ENCODE results near the gene SFXN3.

Gene SFXN3

DNA sequence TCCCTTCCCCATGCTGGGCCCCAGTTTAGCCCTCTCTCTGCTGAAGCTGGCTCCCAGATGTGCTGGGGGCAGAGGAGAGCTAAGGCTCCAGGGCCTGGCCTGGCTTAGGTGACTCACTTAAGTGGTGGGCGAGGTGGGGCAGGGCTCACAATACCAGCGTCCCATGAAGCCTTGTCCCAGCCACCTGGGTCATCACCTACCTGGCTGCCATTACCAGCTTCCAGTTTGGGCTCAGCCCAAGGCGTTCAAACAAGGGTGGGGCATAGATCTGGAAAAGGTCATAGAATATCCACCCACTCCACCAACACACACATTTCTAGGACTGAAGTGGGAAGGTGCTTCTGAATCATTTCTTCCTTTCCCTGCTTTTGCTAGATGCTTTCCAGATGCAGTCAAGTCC, 39.1 kb downstream of the SFXN3 start:
- no peak overlapping the region for H3K27ac ChIP-seq (ENCODE audit: low read length, poor library complexity, severe bottlenecking)
- no peak overlapping the region for H3K4me3 ChIP-seq (ENCODE audit: insufficient read depth in 1 of 2, low read depth in 1 of 2, low read length in 2 of 2)
- H4K91ac ChIP-seq (ENCODE audit: low read length): no peak overlapping the region
- no peak for DNase-seq
- no peaks in the 10 kb centered on the region for H3K79me1 ChIP-seq (replicated peaks; ENCODE audit: low read length, poor library complexity, severe bottlenecking)
- H3K36me3 ChIP-seq (ENCODE audit: control insufficient read depth in 1 of 2, insufficient read depth in 2 of 2, low read depth in 1 of 2, low read length in 2 of 2): no peaks in the 10 kb centered on the region
- H3K4me1 ChIP-seq (ENCODE audit: control insufficient read depth, insufficient read depth, low read depth, low read length): peaks cover 15% of the 10 kb centered on the region
- no peak overlapping the region for H2BK12ac ChIP-seq (ENCODE audit: low read length in 2 of 2)
- H3K4ac ChIP-seq (ENCODE audit: low read depth in 1 of 2, low read length in 2 of 2): no peak overlapping the region
- H4K8ac ChIP-seq (ENCODE audit: low read length): no peak overlapping the region
- H3K9me3 ChIP-seq (ENCODE audit: control insufficient read depth, low read length): no peaks in the 10 kb centered on the region
- no peak overlapping the region for H3K14ac ChIP-seq (ENCODE audit: low read length in 2 of 2)
- no peak overlapping the region for H3K4me2 ChIP-seq (ENCODE audit: low read length, poor library complexity, severe bottlenecking)
- H3K23ac ChIP-seq (ENCODE audit: low read length in 2 of 2): no peak overlapping the region
- WGBS: 77% methylated on average over 3 of the region's 3 CpGs
- no peak overlapping the region for H2BK5ac ChIP-seq (ENCODE audit: low read depth, low read length, poor library complexity, severe bottlenecking)
- no peak overlapping the region for H2BK15ac ChIP-seq (ENCODE audit: low read depth, poor library complexity, severe bottlenecking)
- H3K27me3 ChIP-seq (ENCODE audit: control insufficient read depth in 1 of 2, insufficient read depth in 1 of 2, low read length in 2 of 2): peaks cover 36 to 45% of the 10 kb centered on the region in 2 experiments
- no peak overlapping the region for H2AK5ac ChIP-seq (ENCODE audit: low read length, severe bottlenecking)
- no peak overlapping the region for H2BK120ac ChIP-seq (ENCODE audit: low read depth, low read length)
- no peak overlapping the region for H3K18ac ChIP-seq (ENCODE audit: low read depth in 1 of 2, low read length in 2 of 2)
- no peak overlapping the region for H3K9ac ChIP-seq (ENCODE audit: low read length)
- no peak overlapping the region for H2AFZ ChIP-seq (ENCODE audit: low read depth, low read length)

DNA sequence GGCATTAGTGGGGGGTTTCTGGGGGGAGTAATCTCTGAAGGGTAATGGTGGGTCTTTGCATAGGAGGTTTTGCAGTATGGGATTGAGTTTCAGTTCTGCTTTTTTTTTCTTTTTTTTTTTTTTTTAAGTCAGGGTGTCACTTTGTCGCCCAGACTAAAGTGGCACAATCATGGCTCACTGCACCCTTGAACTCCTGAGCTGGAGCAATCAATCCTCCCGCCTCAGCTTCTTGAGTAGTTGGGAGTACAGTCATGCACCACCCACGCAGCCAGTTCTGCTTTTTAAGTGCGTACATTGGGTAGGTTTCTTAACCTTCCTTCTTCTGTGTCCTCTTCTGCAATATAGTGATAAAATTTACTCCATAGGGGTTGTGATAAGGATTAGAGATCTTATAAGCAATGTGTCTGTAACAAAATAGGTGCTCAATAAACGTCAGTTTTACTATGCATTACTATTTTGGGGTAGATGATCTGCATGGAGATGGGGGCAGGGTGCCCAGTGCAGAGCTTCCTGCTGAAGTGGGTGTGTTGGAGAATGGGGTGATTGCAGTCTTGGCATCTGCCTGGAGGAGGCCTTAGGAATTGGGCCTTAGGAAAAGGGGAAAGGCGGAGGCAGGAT, 40.3 kb downstream of the SFXN3 start:
- H3K27me3 ChIP-seq (ENCODE audit: control insufficient read depth in 1 of 2, insufficient read depth in 1 of 2, low read length in 2 of 2): peaks cover 49 to 57% of the 10 kb centered on the region in 2 experiments
- peaks cover 8% of the 10 kb centered on the region for H3K4me1 ChIP-seq (ENCODE audit: control insufficient read depth, insufficient read depth, low read depth, low read length)
- no peak overlapping the region for H3K27ac ChIP-seq (ENCODE audit: low read length, poor library complexity, severe bottlenecking)
- H3K9me3 ChIP-seq (ENCODE audit: control insufficient read depth, low read length): no peaks in the 10 kb centered on the region
- no peak overlapping the region for H2AFZ ChIP-seq (ENCODE audit: low read depth, low read length)
- no peak overlapping the region for H3K23ac ChIP-seq (ENCODE audit: low read length in 2 of 2)
- 85% methylated on average over 4 of the region's 6 CpGs for WGBS
- no peak overlapping the region for H3K4ac ChIP-seq (ENCODE audit: low read depth in 1 of 2, low read length in 2 of 2)
- H3K79me1 ChIP-seq (replicated peaks; ENCODE audit: low read length, poor library complexity, severe bottlenecking): no peaks in the 10 kb centered on the region
- H4K91ac ChIP-seq (ENCODE audit: low read length): no peak overlapping the region
- no peak overlapping the region for H4K8ac ChIP-seq (ENCODE audit: low read length)
- H3K4me2 ChIP-seq (ENCODE audit: low read length, poor library complexity, severe bottlenecking): no peak overlapping the region
- no peak overlapping the region for H2BK5ac ChIP-seq (ENCODE audit: low read depth, low read length, poor library complexity, severe bottlenecking)
- H2BK15ac ChIP-seq (ENCODE audit: low read depth, poor library complexity, severe bottlenecking): no peak overlapping the region
- H2BK12ac ChIP-seq (ENCODE audit: low read length in 2 of 2): no peak overlapping the region
- H2BK120ac ChIP-seq (ENCODE audit: low read depth, low read length): no peak overlapping the region
- no peak overlapping the region for H2AK5ac ChIP-seq (ENCODE audit: low read length, severe bottlenecking)
- no peak overlapping the region for H3K14ac ChIP-seq (ENCODE audit: low read length in 2 of 2)
- no peaks in the 10 kb centered on the region for H3K36me3 ChIP-seq (ENCODE audit: control insufficient read depth in 1 of 2, insufficient read depth in 2 of 2, low read depth in 1 of 2, low read length in 2 of 2)
- H3K4me3 ChIP-seq (ENCODE audit: insufficient read depth in 1 of 2, low read depth in 1 of 2, low read length in 2 of 2): no peak overlapping the region
- H3K18ac ChIP-seq (ENCODE audit: low read depth in 1 of 2, low read length in 2 of 2): no peak overlapping the region
- DNase-seq: no peak
- H3K9ac ChIP-seq (ENCODE audit: low read length): no peak overlapping the region

DNA sequence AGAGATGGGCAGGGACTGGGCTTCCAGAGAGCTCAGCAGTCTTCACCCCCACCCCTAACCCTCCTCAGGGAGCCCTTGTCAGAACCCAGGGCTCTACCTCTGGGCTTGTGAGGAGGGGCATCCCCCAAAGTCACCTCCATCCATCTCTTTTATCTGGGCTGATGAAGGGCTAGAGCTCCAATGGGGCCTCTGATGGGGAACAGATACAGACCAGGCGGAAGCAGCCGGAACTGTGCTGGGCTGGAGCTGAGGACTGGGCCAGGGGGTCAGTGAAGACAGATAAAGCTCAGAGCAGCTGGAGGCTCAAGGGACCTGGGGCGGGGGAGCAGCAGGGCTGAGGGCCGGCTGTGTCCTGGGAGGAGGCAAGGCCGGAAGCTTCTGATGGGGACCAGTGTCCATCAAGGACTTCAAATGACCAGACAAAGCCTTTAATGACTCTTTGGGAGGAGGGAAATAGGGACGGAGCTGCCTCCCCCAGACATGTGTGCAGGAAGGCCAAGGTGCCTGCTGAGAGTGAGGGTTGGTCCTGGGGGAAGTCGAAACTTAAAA, 40.9 kb downstream of the SFXN3 start:
- Histone ChIP-seq H3K23ac (ENCODE audit: low read length in 2 of 2) (no peak overlapping the region), H2BK15ac (ENCODE audit: low read depth, poor library complexity, severe bottlenecking) (no peak overlapping the region), H3K9ac (ENCODE audit: low read length) (no peak overlapping the region), H3K14ac (ENCODE audit: low read length in 2 of 2) (no peak overlapping the region), H3K79me1 (replicated peaks; ENCODE audit: low read length, poor library complexity, severe bottlenecking) (no peaks in the 10 kb centered on the region), H3K4me2 (ENCODE audit: low read length, poor library complexity, severe bottlenecking) (no peak overlapping the region), H2BK5ac (ENCODE audit: low read depth, low read length, poor library complexity, severe bottlenecking) (no peak overlapping the region), H3K18ac (ENCODE audit: low read depth in 1 of 2, low read length in 2 of 2) (no peak overlapping the region), H3K27me3 (ENCODE audit: control insufficient read depth in 1 of 2, insufficient read depth in 1 of 2, low read length in 2 of 2) (peaks cover 55 to 62% of the 10 kb centered on the region in 2 experiments), H3K4me3 (ENCODE audit: insufficient read depth in 1 of 2, low read depth in 1 of 2, low read length in 2 of 2) (no peak overlapping the region), H3K36me3 (ENCODE audit: control insufficient read depth in 1 of 2, insufficient read depth in 2 of 2, low read depth in 1 of 2, low read length in 2 of 2) (no peaks in the 10 kb centered on the region), H3K4ac (ENCODE audit: low read depth in 1 of 2, low read length in 2 of 2) (no peak overlapping the region), H3K9me3 (ENCODE audit: control insufficient read depth, low read length) (no peaks in the 10 kb centered on the region), H4K8ac (ENCODE audit: low read length) (no peak overlapping the region), H2AK5ac (ENCODE audit: low read length, severe bottlenecking) (no peak overlapping the region), H2AFZ (ENCODE audit: low read depth, low read length) (no peak overlapping the region), H2BK12ac (ENCODE audit: low read length in 2 of 2) (no peak overlapping the region), H3K4me1 (ENCODE audit: control insufficient read depth, insufficient read depth, low read depth, low read length) (peaks cover 4% of the 10 kb centered on the region), H3K27ac (ENCODE audit: low read length, poor library complexity, severe bottlenecking) (no peak overlapping the region), H2BK120ac (ENCODE audit: low read depth, low read length) (no peak overlapping the region), H4K91ac (ENCODE audit: low read length) (no peak overlapping the region)
- 22% methylated on average over 7 of the region's 7 CpGs for WGBS
- no peak for DNase-seq

DNA sequence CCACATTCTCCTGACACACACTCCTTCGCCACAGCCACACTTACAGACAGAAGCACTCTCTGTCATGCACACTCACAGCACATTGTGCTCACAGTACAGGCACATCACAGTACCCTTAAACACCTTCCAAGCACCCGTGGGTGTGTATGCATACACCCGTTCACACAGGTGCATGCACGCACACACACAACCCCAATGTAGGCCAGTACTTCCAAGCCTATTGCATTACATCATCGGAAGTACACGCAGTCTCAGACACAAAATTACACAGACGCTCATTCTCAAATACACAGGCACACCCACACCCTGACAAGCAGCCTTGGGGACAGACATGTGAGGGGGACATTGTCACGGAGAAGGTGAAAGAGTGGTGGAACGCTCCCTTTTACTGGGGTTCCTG, 41.9 kb downstream of the SFXN3 start:
- Histone ChIP-seq H3K9ac (ENCODE audit: low read length) (no peak overlapping the region), H3K4me3 (ENCODE audit: insufficient read depth in 1 of 2, low read depth in 1 of 2, low read length in 2 of 2) (no peak overlapping the region)

More for the DNA sequence above, 41.9 kb downstream of the SFXN3 start:
- no peak overlapping the region for H3K23ac ChIP-seq (ENCODE audit: low read length in 2 of 2)
- H2BK15ac ChIP-seq (ENCODE audit: low read depth, poor library complexity, severe bottlenecking): no peak overlapping the region
- WGBS: 71% methylated on average over 9 of the region's 9 CpGs
- no peak overlapping the region for H2AFZ ChIP-seq (ENCODE audit: low read depth, low read length)
- H3K18ac ChIP-seq (ENCODE audit: low read depth in 1 of 2, low read length in 2 of 2): no peak overlapping the region
- H4K91ac ChIP-seq (ENCODE audit: low read length): no peak overlapping the region
- H3K36me3 ChIP-seq (ENCODE audit: control insufficient read depth in 1 of 2, insufficient read depth in 2 of 2, low read depth in 1 of 2, low read length in 2 of 2): no peaks in the 10 kb centered on the region
- H3K4ac ChIP-seq (ENCODE audit: low read depth in 1 of 2, low read length in 2 of 2): no peak overlapping the region
- H3K79me1 ChIP-seq (replicated peaks; ENCODE audit: low read length, poor library complexity, severe bottlenecking): no peaks in the 10 kb centered on the region
- H2AK5ac ChIP-seq (ENCODE audit: low read length, severe bottlenecking): no peak overlapping the region
- no peak overlapping the region for H3K4me2 ChIP-seq (ENCODE audit: low read length, poor library complexity, severe bottlenecking)
- H2BK120ac ChIP-seq (ENCODE audit: low read depth, low read length): no peak overlapping the region
- H2BK5ac ChIP-seq (ENCODE audit: low read depth, low read length, poor library complexity, severe bottlenecking): no peak overlapping the region
- H3K27ac ChIP-seq (ENCODE audit: low read length, poor library complexity, severe bottlenecking): no peak overlapping the region
- no peak for DNase-seq
- no peak overlapping the region for H3K14ac ChIP-seq (ENCODE audit: low read length in 2 of 2)
- no peak overlapping the region for H2BK12ac ChIP-seq (ENCODE audit: low read length in 2 of 2)
- no peak overlapping the region for H4K8ac ChIP-seq (ENCODE audit: low read length)
- H3K4me1 ChIP-seq (ENCODE audit: control insufficient read depth, insufficient read depth, low read depth, low read length): no peaks in the 10 kb centered on the region
- H3K9me3 ChIP-seq (ENCODE audit: control insufficient read depth, low read length): no peaks in the 10 kb centered on the region
- peaks cover 56 to 62% of the 10 kb centered on the region in 2 experiments for H3K27me3 ChIP-seq (ENCODE audit: control insufficient read depth in 1 of 2, insufficient read depth in 1 of 2, low read length in 2 of 2)

Measured in mesenchymal stem cell (in vitro differentiated cells and primary cell).